Activated naive CD4-positive, alpha-beta T cell treated with anti-CD3 and anti-CD28 coated beads, Interleukin-2, amount 10 ng/mL, durations not matched to agents 7 days and 5 days (primary cell): Measurements from ENCODE around the gene OTUD3.

Source experiments
- CTCF ChIA-PET: fragments of 350-600 bp; sonication (Branson Sonifier 250); formaldehyde crosslinking; loops from one replicate; lab custom pipeline; 2021; ENCODE audit warnings: antibody characterized with exemption; lab: Charles Lee
- DNase-seq: peaks from one replicate; pipeline ENCODE4 v3.0.0-alpha.2; 2020
- H3K27ac Mint-ChIP-seq: one replicate; pipeline ENCODE4 v1.8.0; 2021; ENCODE audit warnings: mild to moderate bottlenecking, moderate library complexity, mixed read lengths
- H3K27me3 Mint-ChIP-seq: one replicate; pipeline ENCODE4 v1.8.0; 2021; ENCODE audit warnings: mild to moderate bottlenecking, mixed read lengths
- H3K36me3 Mint-ChIP-seq: one replicate; pipeline ENCODE4 v1.8.0; 2021; ENCODE audit warnings: mixed read lengths
- H3K4me1 Mint-ChIP-seq: one replicate; pipeline ENCODE4 v1.8.0; 2021; ENCODE audit warnings: mixed read lengths
- H3K4me3 Mint-ChIP-seq: one replicate; pipeline ENCODE4 v1.8.0; 2021; ENCODE audit warnings: mild to moderate bottlenecking, moderate library complexity, mixed read lengths
- H3K9me3 Mint-ChIP-seq: one replicate; pipeline ENCODE4 v1.8.0; 2021; ENCODE audit warnings: mixed read lengths

The OTUD3 gene

GRCh38 chr1:19936061-19936750 is 54.0 kb downstream of the OTUD3 start:
- no peaks in the 10 kb centered on the region for H3K36me3 Mint-ChIP-seq
- DNase-seq, result no peak
- H3K27me3 Mint-ChIP-seq, result peaks cover 3% of the 10 kb centered on the region
- H3K9me3 Mint-ChIP-seq, result peaks cover 21% of the 10 kb centered on the region
- no peak overlapping the region for H3K4me3 Mint-ChIP-seq
- no peak overlapping the region for H3K27ac Mint-ChIP-seq
- CTCF ChIA-PET, result no interaction called here
- no peaks in the 10 kb centered on the region for H3K4me1 Mint-ChIP-seq

GRCh38 chr1:19938472-19938871 is 56.3 kb downstream of the OTUD3 start:
- CTCF ChIA-PET, result interaction anchor here (0.8 kb wide), 1 partner anchor 12 kb away, joined by 3 read pairs; no protein-coding TSS in a partner anchor
- Mint-ChIP-seq H3K27ac (no peak overlapping the region), H3K4me1 (no peaks in the 10 kb centered on the region), H3K27me3 (peaks cover 3% of the 10 kb centered on the region), H3K9me3 (peaks cover 2% of the 10 kb centered on the region), H3K36me3 (no peaks in the 10 kb centered on the region), H3K4me3 (no peak overlapping the region)
- no peak for DNase-seq

- H3K27me3 Mint-ChIP-seq, result peaks cover 6% of the 10 kb centered on the region
- H3K4me1 Mint-ChIP-seq, result no peaks in the 10 kb centered on the region
- no peaks in the 10 kb centered on the region for H3K9me3 Mint-ChIP-seq
- no peak overlapping the region for H3K4me3 Mint-ChIP-seq
- no peaks in the 10 kb centered on the region for H3K36me3 Mint-ChIP-seq
- DNase-seq, result no peak
- no peak overlapping the region for H3K27ac Mint-ChIP-seq
- CTCF ChIA-PET, result no interaction called here
Observed at GRCh38 chr1:19940486-19941205, 58.5 kb downstream of the OTUD3 start.

GRCh38 chr1:19941206-19941568 is 59.0 kb downstream of the OTUD3 start:
- Mint-ChIP-seq H3K4me3 (no peak overlapping the region), H3K27me3 (peaks cover 8% of the 10 kb centered on the region), H3K27ac (no peak overlapping the region), H3K9me3 (no peaks in the 10 kb centered on the region), H3K4me1 (no peaks in the 10 kb centered on the region), H3K36me3 (no peaks in the 10 kb centered on the region)
- DNase-seq, result no peak
- CTCF ChIA-PET, result no interaction called here

GRCh38 chr1:19942088-19942487 is 59.9 kb downstream of the OTUD3 start:
- no peaks in the 10 kb centered on the region for H3K9me3 Mint-ChIP-seq
- no peaks in the 10 kb centered on the region for H3K4me1 Mint-ChIP-seq
- no peak overlapping the region for H3K27ac Mint-ChIP-seq
- no peak overlapping the region for H3K4me3 Mint-ChIP-seq
- H3K27me3 Mint-ChIP-seq, result peaks cover 10% of the 10 kb centered on the region
- H3K36me3 Mint-ChIP-seq, result no peaks in the 10 kb centered on the region
- DNase-seq, result no peak
- CTCF ChIA-PET, result no interaction called here

- Mint-ChIP-seq H3K4me3 (no peak overlapping the region), H3K27me3 (peaks cover 13% of the 10 kb centered on the region), H3K27ac (no peak overlapping the region), H3K9me3 (no peaks in the 10 kb centered on the region), H3K36me3 (no peaks in the 10 kb centered on the region), H3K4me1 (no peaks in the 10 kb centered on the region)
- DNase-seq, result no peak
- CTCF ChIA-PET, result no interaction called here
Observed at GRCh38 chr1:19942657-19943056, 60.5 kb downstream of the OTUD3 start.

- H3K36me3 Mint-ChIP-seq, result no peaks in the 10 kb centered on the region
- CTCF ChIA-PET, result no interaction called here
- no peaks in the 10 kb centered on the region for H3K9me3 Mint-ChIP-seq
- H3K4me3 Mint-ChIP-seq, result no peak overlapping the region
- H3K27me3 Mint-ChIP-seq, result peaks cover 13% of the 10 kb centered on the region
- H3K27ac Mint-ChIP-seq, result no peak overlapping the region
- H3K4me1 Mint-ChIP-seq, result no peaks in the 10 kb centered on the region
- no peak for DNase-seq
Observed at GRCh38 chr1:19945914-19946313, 63.7 kb downstream of the OTUD3 start.

- peaks cover 13% of the 10 kb centered on the region for H3K27me3 Mint-ChIP-seq
- H3K4me1 Mint-ChIP-seq, result no peaks in the 10 kb centered on the region
- no peak overlapping the region for H3K4me3 Mint-ChIP-seq
- no peaks in the 10 kb centered on the region for H3K36me3 Mint-ChIP-seq
- DNase-seq, result no peak
- no peak overlapping the region for H3K27ac Mint-ChIP-seq
- CTCF ChIA-PET, result no interaction called here
- H3K9me3 Mint-ChIP-seq, result no peaks in the 10 kb centered on the region
Observed at GRCh38 chr1:19946331-19946751, 64.1 kb downstream of the OTUD3 start.

GRCh38 chr1:19946971-19947370 is 64.8 kb downstream of the OTUD3 start:
- H3K9me3 Mint-ChIP-seq, result no peaks in the 10 kb centered on the region
- H3K36me3 Mint-ChIP-seq, result no peaks in the 10 kb centered on the region
- no peak overlapping the region for H3K4me3 Mint-ChIP-seq
- H3K27me3 Mint-ChIP-seq, result peaks cover 13% of the 10 kb centered on the region
- no peak for DNase-seq
- no peaks in the 10 kb centered on the region for H3K4me1 Mint-ChIP-seq
- CTCF ChIA-PET, result no interaction called here
- H3K27ac Mint-ChIP-seq, result no peak overlapping the region

- Mint-ChIP-seq H3K9me3 (no peaks in the 10 kb centered on the region), H3K4me1 (no peaks in the 10 kb centered on the region), H3K27me3 (peaks cover 24% of the 10 kb centered on the region), H3K36me3 (no peaks in the 10 kb centered on the region), H3K4me3 (no peak overlapping the region), H3K27ac (no peak overlapping the region)
- CTCF ChIA-PET, result interaction anchor here (1.3 kb wide), 1 partner anchor 28 kb away, joined by 4 read pairs; no protein-coding TSS in a partner anchor
- DNase-seq, result no peak
Observed at GRCh38 chr1:19949016-19949415, 66.8 kb downstream of the OTUD3 start.

GRCh38 chr1:19954059-19954458 is 71.9 kb downstream of the OTUD3 start:
- no peaks in the 10 kb centered on the region for H3K36me3 Mint-ChIP-seq
- CTCF ChIA-PET, result no interaction called here
- no peak overlapping the region for H3K27ac Mint-ChIP-seq
- H3K4me1 Mint-ChIP-seq, result no peaks in the 10 kb centered on the region
- DNase-seq, result no peak
- H3K27me3 Mint-ChIP-seq, result peaks cover 34% of the 10 kb centered on the region
- H3K9me3 Mint-ChIP-seq, result no peaks in the 10 kb centered on the region
- H3K4me3 Mint-ChIP-seq, result no peak overlapping the region

- Mint-ChIP-seq H3K4me1 (no peaks in the 10 kb centered on the region), H3K27me3 (peaks cover 34% of the 10 kb centered on the region), H3K9me3 (no peaks in the 10 kb centered on the region), H3K27ac (no peak overlapping the region), H3K4me3 (no peak overlapping the region), H3K36me3 (no peaks in the 10 kb centered on the region)
- DNase-seq, result no peak
- CTCF ChIA-PET, result no interaction called here
Observed at GRCh38 chr1:19955534-19956170, 73.5 kb downstream of the OTUD3 start.

- CTCF ChIA-PET, result no interaction called here
- H3K9me3 Mint-ChIP-seq, result no peaks in the 10 kb centered on the region
- H3K4me1 Mint-ChIP-seq, result no peaks in the 10 kb centered on the region
- no peak overlapping the region for H3K4me3 Mint-ChIP-seq
- no peak for DNase-seq
- peaks cover 46% of the 10 kb centered on the region for H3K27me3 Mint-ChIP-seq
- H3K27ac Mint-ChIP-seq, result no peak overlapping the region
- H3K36me3 Mint-ChIP-seq, result no peaks in the 10 kb centered on the region
Observed at GRCh38 chr1:19957779-19958178, 75.6 kb downstream of the OTUD3 start.

- Mint-ChIP-seq H3K4me3 (no peak overlapping the region), H3K36me3 (no peaks in the 10 kb centered on the region), H3K9me3 (no peaks in the 10 kb centered on the region), H3K27me3 (peaks cover 45% of the 10 kb centered on the region), H3K27ac (no peak overlapping the region), H3K4me1 (no peaks in the 10 kb centered on the region)
- CTCF ChIA-PET, result no interaction called here
- DNase-seq, result no peak
Observed at GRCh38 chr1:19960591-19960990, 78.4 kb downstream of the OTUD3 start.
